KMS-11 (cell line): ENCODE measurements around the gene MCM7.

Source experiments
- H2AFZ ChIP-seq: fragments of 200-600 bp; sonication (generic); 2 replicates; pipeline ENCODE4 v1.6.1; 2016; ENCODE audit warnings: antibody characterized with exemption, mixed run types, low read depth
- H3K27ac ChIP-seq: fragments of 200-600 bp; sonication (generic); 2 replicates; pipeline ENCODE4 v1.6.1; 2016; ENCODE audit warnings: mild to moderate bottlenecking, mixed run types
- H3K27me3 ChIP-seq: fragments of 200-600 bp; sonication (generic); 2 replicates; pipeline ENCODE4 v1.6.1; 2017; ENCODE audit warnings: mild to moderate bottlenecking, low read depth, mixed run types, moderate library complexity; ENCODE audit not compliant: insufficient read depth
- H3K36me3 ChIP-seq: fragments of 200-600 bp; sonication (generic); 2 replicates; pipeline ENCODE4 v1.6.1; 2017; ENCODE audit warnings: mild to moderate bottlenecking, mixed run types; ENCODE audit not compliant: insufficient read depth
- H3K4me1 ChIP-seq: fragments of 200-600 bp; sonication (generic); 2 replicates; pipeline ENCODE4 v1.6.1; 2016; ENCODE audit warnings: mild to moderate bottlenecking, low read depth, mixed run types; ENCODE audit not compliant: poor library complexity, severe bottlenecking
- H3K4me2 ChIP-seq: fragments of 200-600 bp; sonication (generic); 2 replicates; pipeline ENCODE4 v1.7.0; 2016; ENCODE audit warnings: mild to moderate bottlenecking, mixed run types
- H3K4me3 ChIP-seq: fragments of 200-600 bp; sonication (generic); IDR thresholded peaks from 2 replicates; pipeline ENCODE4 v1.6.1; 2017; ENCODE audit warnings: low read depth, low read length, mixed read lengths; ENCODE audit not compliant: insufficient read depth
- H3K79me2 ChIP-seq: fragments of 200-600 bp; sonication (generic); 2 replicates; pipeline ENCODE4 v1.6.1; 2016; ENCODE audit warnings: low read depth, mixed run types; ENCODE audit not compliant: insufficient read depth
- H3K9ac ChIP-seq: fragments of 200-600 bp; sonication (generic); 2 replicates; pipeline ENCODE4 v1.6.1; 2016; ENCODE audit warnings: mild to moderate bottlenecking, mixed run types
- H4K20me1 ChIP-seq: fragments of 200-600 bp; sonication (generic); 2 replicates; pipeline ENCODE4 v1.6.1; 2016; ENCODE audit warnings: mild to moderate bottlenecking, mixed run types; ENCODE audit not compliant: insufficient read depth
- TF ChIP-seq, protein P1 (sequence below): fragments of 200-600 bp; sonication (generic); conservative IDR thresholded peaks from 2 replicates; pipeline ENCODE4 v1.6.1; 2017; ENCODE audit warnings: low read depth, mild to moderate bottlenecking, antibody characterized with exemption, low read length, moderate library complexity, mixed read lengths

MCM7 gene

GRCh38 chr7:100119970-100120732 is 19.0 kb upstream of the MCM7 start:
- Histone ChIP-seq H3K27ac (peak overlapping the region; percentile 89), H2AFZ (peak overlapping the region; percentile 90), H3K79me2 (peaks cover 9% of the 10 kb centered on the region; the same call in 1 of the 2 replicates), H3K36me3 (no peaks in the 10 kb centered on the region), H3K4me1 (peaks cover 19% of the 10 kb centered on the region), H3K4me2 (peak overlapping the region; percentile 80), H3K4me3 (peak overlapping the region; percentile 60), H3K27me3 (no peaks in the 10 kb centered on the region), H4K20me1 (no peaks in the 10 kb centered on the region), H3K9ac (peak overlapping the region; percentile 87; the same call in 1 of the 2 replicates)
- TF ChIP-seq, protein P1, sequence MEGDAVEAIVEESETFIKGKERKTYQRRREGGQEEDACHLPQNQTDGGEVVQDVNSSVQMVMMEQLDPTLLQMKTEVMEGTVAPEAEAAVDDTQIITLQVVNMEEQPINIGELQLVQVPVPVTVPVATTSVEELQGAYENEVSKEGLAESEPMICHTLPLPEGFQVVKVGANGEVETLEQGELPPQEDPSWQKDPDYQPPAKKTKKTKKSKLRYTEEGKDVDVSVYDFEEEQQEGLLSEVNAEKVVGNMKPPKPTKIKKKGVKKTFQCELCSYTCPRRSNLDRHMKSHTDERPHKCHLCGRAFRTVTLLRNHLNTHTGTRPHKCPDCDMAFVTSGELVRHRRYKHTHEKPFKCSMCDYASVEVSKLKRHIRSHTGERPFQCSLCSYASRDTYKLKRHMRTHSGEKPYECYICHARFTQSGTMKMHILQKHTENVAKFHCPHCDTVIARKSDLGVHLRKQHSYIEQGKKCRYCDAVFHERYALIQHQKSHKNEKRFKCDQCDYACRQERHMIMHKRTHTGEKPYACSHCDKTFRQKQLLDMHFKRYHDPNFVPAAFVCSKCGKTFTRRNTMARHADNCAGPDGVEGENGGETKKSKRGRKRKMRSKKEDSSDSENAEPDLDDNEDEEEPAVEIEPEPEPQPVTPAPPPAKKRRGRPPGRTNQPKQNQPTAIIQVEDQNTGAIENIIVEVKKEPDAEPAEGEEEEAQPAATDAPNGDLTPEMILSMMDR = no peak

DNA sequence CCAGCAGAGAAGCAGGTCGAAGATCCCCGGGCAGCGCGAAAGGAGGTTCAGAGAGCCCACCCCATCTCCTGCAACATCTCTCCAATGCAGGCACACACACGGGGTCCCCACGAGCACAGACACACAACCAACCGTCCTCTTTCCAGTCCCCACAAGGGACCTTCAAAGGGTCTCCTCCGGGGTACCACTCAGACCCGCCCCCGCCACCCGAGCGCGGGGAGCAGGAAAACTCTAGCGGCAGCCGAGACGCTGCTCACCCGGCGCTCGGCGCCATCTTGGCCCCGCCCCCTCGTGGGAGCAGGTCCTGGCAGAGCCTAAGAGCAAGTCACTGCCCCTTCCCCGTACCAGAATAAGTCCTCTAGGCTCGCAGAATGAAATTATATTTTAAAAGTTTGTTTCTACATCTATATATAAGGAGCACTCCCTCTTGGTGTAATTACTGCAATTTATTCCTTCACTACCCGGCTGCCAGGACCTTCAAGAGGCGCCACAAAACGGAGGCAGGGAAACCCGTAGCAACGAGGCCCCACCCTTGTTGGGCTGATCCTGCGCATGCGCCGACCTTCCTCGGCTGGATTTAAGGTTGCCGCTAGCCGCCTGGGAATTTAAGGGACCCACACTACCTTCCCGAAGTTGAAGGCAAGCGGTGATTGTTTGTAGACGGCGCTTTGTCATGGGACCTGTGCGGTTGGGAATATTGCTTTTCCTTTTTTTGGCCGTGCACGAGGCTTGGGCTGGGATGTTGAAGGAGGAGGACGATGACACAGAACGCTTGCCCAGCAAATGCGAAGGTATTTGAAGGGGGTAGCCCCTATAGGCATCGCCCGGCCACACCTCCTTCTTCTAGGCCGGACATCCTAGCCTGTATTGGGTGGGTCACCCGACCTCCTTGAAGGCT is 18.1 kb upstream of the MCM7 start, which contains the start of the genes CNPY4 and TAF6:
TSS of gene CNPY4 (plus strand) at position 563 of the 898 bp plus-strand sequence. CDS start at position 674, 111 bp downstream.
TSS of gene TAF6 (minus strand) at position 287 of the 898 bp plus-strand sequence. CDS start 5,149 bp downstream, outside the sequence.
- Histone ChIP-seq H3K4me2 (peak within 1 kb of the TSS; percentile 80), H2AFZ (peak within 1 kb of the TSS; percentile 90), H3K27ac (peak within 1 kb of the TSS; percentile 89), H3K79me2 (peaks cover 9% of the 10 kb centered on the region; the same call in 1 of the 2 replicates), H3K27me3 (no peaks in the 10 kb centered on the region), H3K4me1 (peaks cover 17% of the 10 kb centered on the region), H3K4me3 (peak within 1 kb of the TSS; percentile 60), H3K36me3 (no peaks in the 10 kb centered on the region), H3K9ac (peak within 1 kb of the TSS; percentile 87), H4K20me1 (no peaks in the 10 kb centered on the region)
- TF ChIP-seq, protein P1 = no peak

- H3K27ac ChIP-seq = peak overlapping the region; percentile 89
- peaks cover 9% of the 10 kb centered on the region; the same call in 1 of the 2 replicates for H3K79me2 ChIP-seq
- 0 out of 2 replicates have a peak, but pooled peaks cover 3% of the 10 kb centered on the region for H3K36me3 ChIP-seq
- H2AFZ ChIP-seq = peak overlapping the region; percentile 90
- TF ChIP-seq, protein P1 = no peak
- H3K4me3 ChIP-seq = peak overlapping the region; percentile 39
- H3K9ac ChIP-seq = peak overlapping the region; percentile 87
- H3K4me2 ChIP-seq = peak overlapping the region; percentile 80
- H3K4me1 ChIP-seq = peaks cover 17% of the 10 kb centered on the region
- H4K20me1 ChIP-seq = no peaks in the 10 kb centered on the region
- no peaks in the 10 kb centered on the region for H3K27me3 ChIP-seq
Observed at GRCh38 chr7:100118388-100119071, 17.3 kb upstream of the MCM7 start.

DNA sequence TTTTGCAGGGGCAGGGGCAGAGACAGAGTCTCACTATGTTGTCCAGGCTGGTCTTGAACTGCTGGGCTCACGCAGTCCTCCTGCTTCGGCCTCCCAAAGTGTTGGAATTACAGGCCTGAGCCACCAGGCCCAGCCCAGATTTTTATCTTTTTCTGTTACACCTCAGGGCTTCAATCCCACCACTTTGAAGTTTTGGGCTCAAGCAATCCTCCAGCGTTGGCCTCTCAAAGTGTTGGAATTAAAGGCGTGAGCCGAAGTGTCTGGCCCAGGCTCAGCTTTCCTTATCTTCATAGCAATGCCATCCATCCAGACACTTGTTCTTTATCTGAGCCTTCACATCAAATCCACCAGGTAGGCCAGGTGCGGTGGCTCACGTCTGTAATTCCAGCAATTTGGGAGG is 13.8 kb upstream of the MCM7 start:
- Histone ChIP-seq H3K4me2 (no peak overlapping the region), H3K27me3 (no peaks in the 10 kb centered on the region), H3K4me1 (peaks cover 6% of the 10 kb centered on the region), H3K79me2 (peaks cover 9% of the 10 kb centered on the region; the same call in 1 of the 2 replicates), H3K36me3 (peaks cover 3% of the 10 kb centered on the region; the same call in 1 of the 2 replicates), H3K27ac (no peak overlapping the region), H2AFZ (no peak overlapping the region), H3K4me3 (no peak overlapping the region), H3K9ac (no peak overlapping the region), H4K20me1 (no peaks in the 10 kb centered on the region)
- TF ChIP-seq, protein P1 = no peak
